SU-DHL-6 (cell line): ENCODE results near the gene TP63.

Source experiments
- H2AFZ ChIP-seq: fragments of 200-600 bp; sonication (generic); 2 replicates; pipeline ENCODE4 v1.6.1; 2014; ENCODE audit warnings: low read depth, mild to moderate bottlenecking, moderate library complexity, mixed read lengths, antibody characterized with exemption, low read length; ENCODE audit not compliant: severe bottlenecking
- H3F3A ChIP-seq: fragments of 200-600 bp; shearing (Covaris generic); 2 replicates; pipeline ENCODE4 v1.6.0; 2016; ENCODE audit warnings: antibody characterized with exemption, mild to moderate bottlenecking; ENCODE audit not compliant: insufficient read depth
- H3K27ac ChIP-seq: fragments of 200-600 bp; sonication (generic); 2 replicates; pipeline ENCODE4 v1.5.1; 2016; ENCODE audit warnings: low read depth, mild to moderate bottlenecking, low read length, moderate library complexity, mixed read lengths
- H3K27me3 ChIP-seq: fragments of 200-600 bp; sonication (generic), shearing (Covaris generic); 2 replicates; pipeline ENCODE4 v1.6.0; 2014; ENCODE audit warnings: mild to moderate bottlenecking, low read length
- H3K36me3 ChIP-seq: fragments of 200-600 bp; sonication (generic); 2 replicates; pipeline ENCODE4 v1.6.1; 2014; ENCODE audit warnings: mild to moderate bottlenecking, low read length, mixed read lengths
- H3K4me2 ChIP-seq: fragments of 300-600, 200-600 bp; shearing (Covaris generic), sonication (generic); 2 replicates; pipeline ENCODE4 v1.6.0; 2014; ENCODE audit warnings: low read length, low read depth, mild to moderate bottlenecking; ENCODE audit not compliant: poor library complexity, severe bottlenecking
- H3K4me3 ChIP-seq: fragments of 200-600 bp; sonication (generic); 2 replicates; pipeline ENCODE4 v1.5.1; 2014; ENCODE audit warnings: antibody characterized with exemption, low read length, mild to moderate bottlenecking, mixed read lengths; ENCODE audit not compliant: insufficient read depth, poor library complexity, severe bottlenecking
- H3K79me2 ChIP-seq: fragments of 200-600 bp; sonication (generic); 2 replicates; pipeline ENCODE4 v1.6.1; 2014; ENCODE audit warnings: mild to moderate bottlenecking, low read length, moderate library complexity; ENCODE audit not compliant: insufficient read depth
- H3K9ac ChIP-seq: fragments of 200-600 bp; sonication (generic); 2 replicates; pipeline ENCODE4 v1.7.0; 2014; ENCODE audit warnings: mild to moderate bottlenecking, low read length
- H3K9me2 ChIP-seq: fragments of 200-600 bp; sonication (generic); replicated peaks from 2 replicates; pipeline ENCODE4 v1.6.1; 2014; ENCODE audit warnings: low read length; ENCODE audit not compliant: insufficient read depth
- H3K9me3 ChIP-seq: fragments of 200-600 bp; sonication (generic); 2 replicates; pipeline ENCODE4 v1.6.1; 2014; ENCODE audit warnings: low read length, mixed read lengths; ENCODE audit not compliant: insufficient read depth
- H4K20me1 ChIP-seq: fragments of 200-600 bp; sonication (generic); 2 replicates; pipeline ENCODE4 v1.6.1; 2014; ENCODE audit warnings: low read depth, mild to moderate bottlenecking, antibody characterized with exemption, low read length, moderate library complexity, mixed read lengths
- CTCF ChIP-seq: fragments of 200-600 bp; sonication (generic); IDR thresholded peaks from one replicate; pipeline ENCODE4 v1.5.1; 2017; ENCODE audit warnings: antibody characterized with exemption, mild to moderate bottlenecking, low read length, moderate library complexity; ENCODE audit not compliant: insufficient read depth, poor library complexity, severe bottlenecking
- EZH2phosphoT487 ChIP-seq: fragments of 200-600 bp; sonication (generic), shearing (Covaris generic); conservative IDR thresholded peaks from 2 replicates; pipeline ENCODE4 v1.6.1; 2018; ENCODE audit warnings: mild to moderate bottlenecking, antibody characterized with exemption, low read length, moderate library complexity, mixed read lengths

TP63 gene

GRCh38 chr3:189797103-189797750 lies 166.0 kb downstream of the TP63 start:
- H3K4me2 ChIP-seq, result no peak overlapping the region
- H3K9me2 ChIP-seq, result no peaks in the 10 kb centered on the region
- no peaks in the 10 kb centered on the region for H3F3A ChIP-seq
- no peaks in the 10 kb centered on the region for H3K36me3 ChIP-seq
- no peaks in the 10 kb centered on the region for H4K20me1 ChIP-seq
- H2AFZ ChIP-seq, result no peak overlapping the region
- H3K79me2 ChIP-seq, result no peaks in the 10 kb centered on the region
- no peak overlapping the region for H3K27ac ChIP-seq
- H3K9ac ChIP-seq, result no peak overlapping the region
- H3K4me3 ChIP-seq, result no peak overlapping the region
- H3K9me3 ChIP-seq, result no peaks in the 10 kb centered on the region
- H3K27me3 ChIP-seq, result no peaks in the 10 kb centered on the region
- TF ChIP-seq CTCF (no peak), EZH2phosphoT487 (no peak)

- Histone ChIP-seq H3K9ac (no peak overlapping the region), H3K27ac (no peak overlapping the region), H3K79me2 (no peaks in the 10 kb centered on the region), H4K20me1 (no peaks in the 10 kb centered on the region), H3K9me2 (no peaks in the 10 kb centered on the region), H3K9me3 (no peaks in the 10 kb centered on the region), H3K36me3 (no peaks in the 10 kb centered on the region), H3K4me3 (no peak overlapping the region), H3K4me2 (no peak overlapping the region), H3F3A (no peaks in the 10 kb centered on the region), H2AFZ (no peak overlapping the region), H3K27me3 (no peaks in the 10 kb centered on the region)
- TF ChIP-seq EZH2phosphoT487, result no peak
- TF ChIP-seq CTCF, result no peak
These were observed 168.2 kb downstream of the TP63 start for GRCh38 chr3:189799366-189799765.

- no peak overlapping the region for H3K9ac ChIP-seq
- H3K79me2 ChIP-seq, result no peaks in the 10 kb centered on the region
- H3K4me2 ChIP-seq, result no peak overlapping the region
- H4K20me1 ChIP-seq, result no peaks in the 10 kb centered on the region
- H3K4me3 ChIP-seq, result no peak overlapping the region
- no peaks in the 10 kb centered on the region for H3K9me3 ChIP-seq
- TF ChIP-seq EZH2phosphoT487 (no peak), CTCF (no peak)
- no peaks in the 10 kb centered on the region for H3K36me3 ChIP-seq
- no peak overlapping the region for H3K27ac ChIP-seq
- H3F3A ChIP-seq, result no peaks in the 10 kb centered on the region
- no peaks in the 10 kb centered on the region for H3K27me3 ChIP-seq
- H2AFZ ChIP-seq, result no peak overlapping the region
- no peaks in the 10 kb centered on the region for H3K9me2 ChIP-seq
These were observed 169.2 kb downstream of the TP63 start for GRCh38 chr3:189800436-189800835.
